Epithelial cell of esophagus (primary cell): Measurements from ENCODE around the gene RBP3.
A peak's percentile ranks its signal among the peaks of the same experiment; 100 is the strongest.

Source experiments
- DNase-seq: peaks from one replicate; pipeline ENCODE4 v3.0.0; 2010; ENCODE audit warnings: low read depth
- H3K4me3 ChIP-seq: 2 replicates; pipeline ENCODE4 v1.5.1; 2011; ENCODE audit warnings: mild to moderate bottlenecking, low read length, control low read depth
- CTCF ChIP-seq: IDR thresholded peaks from 2 replicates; pipeline ENCODE4 v1.5.1; 2011; ENCODE audit warnings: low read depth, mild to moderate bottlenecking, low read length, control low read depth, inconsistent platforms; ENCODE audit not compliant: insufficient read depth; ENCODE audit errors: missing control alignments

RBP3 gene

GRCh38 chr10:47344996-47345870, 2.9 kb upstream of the RBP3 start:
- H3K4me3 ChIP-seq: no peak overlapping the region
- no peak for DNase-seq
- no peak for TF ChIP-seq CTCF

GRCh38 chr10:47346581-47347302, 1.4 kb upstream of the RBP3 start:
- TF ChIP-seq CTCF: no peak
- no peak overlapping the region for H3K4me3 ChIP-seq
- peak; percentile 16 for DNase-seq

GRCh38 chr10:47347303-47347675, 874 bp upstream of the RBP3 start:
- no peak for DNase-seq
- no peak overlapping the region for H3K4me3 ChIP-seq
- TF ChIP-seq CTCF: no peak

- TF ChIP-seq CTCF: no peak
- DNase-seq: no peak
Observed at GRCh38 chr10:47348661-47349470, 703 bp downstream of the RBP3 start.

GRCh38 chr10:47349516-47349915, 1.4 kb downstream of the RBP3 start:
- no peak for DNase-seq
- TF ChIP-seq CTCF: no peak
- H3K4me3 ChIP-seq: no peak overlapping the region

More at GRCh38 chr10:47348661-47349470, 703 bp downstream of the RBP3 start:
- H3K4me3 ChIP-seq: no peak overlapping the region

- DNase-seq: no peak
Observed at GRCh38 chr10:47349941-47350371, 1.8 kb downstream of the RBP3 start.

More at GRCh38 chr10:47349941-47350371, 1.8 kb downstream of the RBP3 start:
- TF ChIP-seq CTCF: no peak
- no peak overlapping the region for H3K4me3 ChIP-seq
